Measurements from ENCODE around the gene ZNF384.

ZNF384 gene

GRCh38 chr12:6653342-6653741 lies 35.8 kb downstream of the ZNF384 start:
- no peak for DNase-seq

- no peak for DNase-seq
These were observed 36.8 kb downstream of the ZNF384 start for GRCh38 chr12:6652391-6652790.

GRCh38 chr12:6650832-6651231 lies 38.3 kb downstream of the ZNF384 start:
- no peak for DNase-seq

- peak; percentile 76 for DNase-seq
These were observed 42.0 kb downstream of the ZNF384 start, which contains the start of gene ACRBP for GRCh38 chr12:6647083-6647604. TSS of gene ACRBP (minus strand) at chr12:6647432. CDS start at chr12:6647366, 66 bp downstream.

GRCh38 chr12:6646276-6647082 lies 42.7 kb downstream of the ZNF384 start:
- DNase-seq, result no peak

- DNase-seq, result peak; percentile 44
These were observed 44.3 kb downstream of the ZNF384 start for GRCh38 chr12:6644903-6645302.

GRCh38 chr12:6644257-6644596 lies 44.9 kb downstream of the ZNF384 start:
- DNase-seq, result no peak

- DNase-seq, result no peak
These were observed 45.5 kb downstream of the ZNF384 start for GRCh38 chr12:6643569-6644256.

- DNase-seq, result no peak
These were observed 48.0 kb downstream of the ZNF384 start for GRCh38 chr12:6641131-6641530.

GRCh38 chr12:6640497-6640896 lies 48.7 kb downstream of the ZNF384 start:
- no peak for DNase-seq

- DNase-seq, result no peak
These were observed 49.9 kb downstream of the ZNF384 start for GRCh38 chr12:6639151-6639801.

- DNase-seq, result no peak
These were observed 50.9 kb downstream of the ZNF384 start for GRCh38 chr12:6638305-6638704.

GRCh38 chr12:6635856-6636531 lies 53.2 kb downstream of the ZNF384 start, which contains the start of gene LPAR5:
TSS of gene LPAR5 (minus strand) at chr12:6635959. CDS start at chr12:6621248, 14,711 bp downstream.
- DNase-seq, result no peak

GRCh38 chr12:6635375-6635855 lies 53.8 kb downstream of the ZNF384 start:
- DNase-seq, result no peak

- DNase-seq, result peak; percentile 48
These were observed 56.9 kb downstream of the ZNF384 start for GRCh38 chr12:6632026-6632983.

- no peak for DNase-seq
These were observed 57.6 kb downstream of the ZNF384 start for GRCh38 chr12:6631549-6631961.

GRCh38 chr12:6630736-6631135 lies 58.4 kb downstream of the ZNF384 start:
- DNase-seq, result peak; percentile 60

GRCh38 chr12:6627616-6628015 lies 61.6 kb downstream of the ZNF384 start:
- DNase-seq, result peak; percentile 92

- DNase-seq, result no peak
These were observed 62.4 kb downstream of the ZNF384 start for GRCh38 chr12:6626654-6627283.

GRCh38 chr12:6620885-6621274 lies 68.3 kb downstream of the ZNF384 start:
- no peak for DNase-seq

All from NCI-H82 (cell line).